A673 (cell line): ENCODE measurements around the gene CRYBA2. TPM values are rescaled to one million over a fixed set of nuclear protein-coding genes. Genes with fewer than 3 reads are reported as not detected.

ENCODE experiments used
- BruUV-seq: library from RNA; stranded (reverse); fragments of 400-500 nt; replicated peaks from 2 replicates; lab custom pipeline; 2021; lab: Mats Ljungman, UMichigan
- CTCF ChIA-PET: fragments of 300-600 bp; sonication (Branson Sonifier 250); formaldehyde crosslinking; loops from one replicate; lab custom pipeline; 2022; ENCODE audit warnings: antibody characterized with exemption; lab: Charles Lee
- POLR2A ChIA-PET: fragments of 300-600 bp; sonication (Branson Sonifier 250); formaldehyde crosslinking; loops from one replicate; lab custom pipeline; 2022; ENCODE audit warnings: antibody characterized with exemption; ENCODE audit not compliant: low non-redundant PET; lab: Charles Lee
- DNase-seq: peaks from one replicate; pipeline ENCODE4 v3.0.0-alpha.2; 2015; ENCODE audit warnings: low spot score
- H3K27ac ChIP-seq: fragments of 200-600 bp; sonication (generic); 2 replicates; pipeline ENCODE4 v1.5.1; 2016; ENCODE audit warnings: mixed run types, low read depth, mild to moderate bottlenecking, mixed read lengths, antibody characterized with exemption, low read length; ENCODE audit not compliant: poor library complexity, severe bottlenecking
- H3K27me3 ChIP-seq: fragments of 200-600 bp; sonication (generic); replicated peaks from 2 replicates; pipeline ENCODE4 v1.6.1; 2017; ENCODE audit warnings: mixed run types, low read depth, mild to moderate bottlenecking, mixed read lengths, antibody characterized with exemption, low read length; ENCODE audit not compliant: insufficient read depth, poor library complexity
- H3K36me3 ChIP-seq: fragments of 200-600 bp; sonication (generic); 2 replicates; pipeline ENCODE4 v1.6.1; 2016; ENCODE audit warnings: mixed run types, mild to moderate bottlenecking, mixed read lengths, antibody characterized with exemption, low read length; ENCODE audit not compliant: insufficient read depth, poor library complexity, severe bottlenecking
- H3K4me1 ChIP-seq: fragments of 200-600 bp; sonication (generic); 2 replicates; pipeline ENCODE4 v1.6.1; 2017; ENCODE audit warnings: mixed run types, mild to moderate bottlenecking, mixed read lengths, antibody characterized with exemption, low read length; ENCODE audit not compliant: insufficient read depth, poor library complexity, severe bottlenecking
- H3K4me3 ChIP-seq: fragments of 200-600 bp; sonication (generic); 2 replicates; pipeline ENCODE4 v1.5.1; 2016; ENCODE audit warnings: low read depth, mixed run types, mild to moderate bottlenecking, mixed read lengths, low read length; ENCODE audit not compliant: poor library complexity, severe bottlenecking
- H3K9me3 ChIP-seq: fragments of 200-600 bp; sonication (generic); 2 replicates; pipeline ENCODE4 v1.6.1; 2016; ENCODE audit warnings: mixed run types, low read depth, mild to moderate bottlenecking, mixed read lengths, antibody characterized with exemption, low read length; ENCODE audit not compliant: poor library complexity, severe bottlenecking
- CTCF ChIP-seq: fragments of 300-800, 200-600 bp; sonication (generic); conservative IDR thresholded peaks from 2 replicates; pipeline ENCODE4 v1.5.1; 2017; ENCODE audit warnings: low read depth, mild to moderate bottlenecking, antibody characterized with exemption, low read length, moderate library complexity, mixed read lengths
- EZH2 ChIP-seq: fragments of 200-600 bp; sonication (generic); IDR thresholded peaks from 2 replicates; pipeline ENCODE4 v1.6.1; 2017; ENCODE audit warnings: borderline replicate concordance, low read depth, mild to moderate bottlenecking, mixed read lengths, antibody characterized with exemption, low read length; ENCODE audit not compliant: poor library complexity, severe bottlenecking
- intact Hi-C: fragments of 100-400 bp; cut with micrococcal nuclease; formaldehyde crosslinking; loops from one replicate; pipeline ENCODE4 v1.10.0; 2022; ENCODE audit not compliant: unreplicated experiment
- total RNA-seq: library from RNA; stranded (reverse); gene quantifications from 2 replicates; pipeline ENCODE4 v1.2.3, GENCODE V29; 2021

The CRYBA2 gene
- total RNA-seq, 1 experiment from 2014 or later, result 1.3 TPM

GRCh38 chr2:219035942-219036341 lies 42.7 kb upstream of the CRYBA2 start:
- no peaks in the 10 kb centered on the region for H3K4me1 ChIP-seq
- peaks cover 30% of the 10 kb centered on the region for H3K27me3 ChIP-seq
- no peaks in the 10 kb centered on the region for H3K36me3 ChIP-seq
- intact Hi-C loops, result no loop called here
- BruUV-seq, result no TSS peak
- H3K9me3 ChIP-seq, result no peaks in the 10 kb centered on the region
- ChIA-PET CTCF (interaction anchor here (0.8 kb wide), 1 partner anchor 119 kb away, joined by 3 read pairs; no protein-coding TSS in a partner anchor), POLR2A (no interaction called here)
- no peak overlapping the region for H3K27ac ChIP-seq
- DNase-seq, result no peak
- H3K4me3 ChIP-seq, result no peak overlapping the region
- TF ChIP-seq EZH2 (no peak), CTCF (no peak)

- no peak overlapping the region for H3K27ac ChIP-seq
- no peaks in the 10 kb centered on the region for H3K9me3 ChIP-seq
- peaks cover 22% of the 10 kb centered on the region for H3K27me3 ChIP-seq
- no peak for DNase-seq
- H3K4me3 ChIP-seq, result no peak overlapping the region
- CTCF ChIA-PET, result no interaction called here
- no peaks in the 10 kb centered on the region for H3K36me3 ChIP-seq
- intact Hi-C loops, result no loop called here
- TF ChIP-seq CTCF (no peak), EZH2 (no peak)
- no TSS peak for BruUV-seq
- POLR2A ChIA-PET, result no interaction called here
- H3K4me1 ChIP-seq, result no peaks in the 10 kb centered on the region
These were observed 41.6 kb upstream of the CRYBA2 start for GRCh38 chr2:219034823-219035222.

GRCh38 chr2:219032051-219032745 lies 39.0 kb upstream of the CRYBA2 start:
- H3K27me3 ChIP-seq, result peaks cover 22% of the 10 kb centered on the region
- CTCF ChIA-PET, result interaction anchor here (0.6 kb wide), 1 partner anchor 87 kb away, joined by 7 read pairs; no protein-coding TSS in a partner anchor
- H3K27ac ChIP-seq, result no peak overlapping the region
- no peak overlapping the region for H3K4me3 ChIP-seq
- H3K36me3 ChIP-seq, result no peaks in the 10 kb centered on the region
- H3K9me3 ChIP-seq, result no peaks in the 10 kb centered on the region
- no TSS peak for BruUV-seq
- no peak for DNase-seq
- POLR2A ChIA-PET, result no interaction called here
- H3K4me1 ChIP-seq, result no peaks in the 10 kb centered on the region
- no peak for TF ChIP-seq EZH2
- TF ChIP-seq CTCF, result no peak
- intact Hi-C loops, result no loop called here
